GM23248 (cell line): Measurements from ENCODE around the gene RSPH1. TPM values are rescaled to one million over a fixed set of nuclear protein-coding genes. Genes with fewer than 3 reads are reported as not detected.
A peak's percentile ranks its signal among the peaks of the same experiment; 100 is the strongest.

Experiments used
- DNase-seq: peaks from one replicate; pipeline ENCODE4 v3.0.0-alpha.2; 2015
- H2AFZ ChIP-seq: fragments of 200-600 bp; sonication (generic); 2 replicates; pipeline ENCODE4 v1.6.1; 2016; ENCODE audit warnings: antibody characterized with exemption
- H3F3A ChIP-seq: fragments of 200-600 bp; sonication (generic); 2 replicates; pipeline ENCODE4 v1.6.1; 2016; ENCODE audit warnings: mild to moderate bottlenecking, antibody characterized with exemption, mixed run types; ENCODE audit not compliant: insufficient read depth
- H3K27ac ChIP-seq: fragments of 200-600 bp; sonication (generic); 2 replicates; pipeline ENCODE4 v1.5.1; 2016; ENCODE audit warnings: mild to moderate bottlenecking
- H3K27me3 ChIP-seq: fragments of 200-600 bp; sonication (generic); replicated peaks from 2 replicates; pipeline ENCODE4 v1.6.1; 2016; ENCODE audit warnings: mild to moderate bottlenecking; ENCODE audit not compliant: insufficient read depth
- H3K36me3 ChIP-seq: fragments of 200-600 bp; sonication (generic); 2 replicates; pipeline ENCODE4 v1.6.1; 2016; ENCODE audit warnings: low read depth, mild to moderate bottlenecking
- H3K4me1 ChIP-seq: fragments of 200-600 bp; sonication (generic); 2 replicates; pipeline ENCODE4 v1.6.1; 2016; ENCODE audit warnings: mild to moderate bottlenecking; ENCODE audit not compliant: insufficient read depth
- H3K4me2 ChIP-seq: fragments of 200-600 bp; sonication (generic); one replicate; pipeline ENCODE4 v1.6.1; 2016; ENCODE audit warnings: mild to moderate bottlenecking; ENCODE audit not compliant: unreplicated experiment
- H3K4me3 ChIP-seq: fragments of 200-600 bp; sonication (generic); 2 replicates; pipeline ENCODE4 v1.5.1; 2016; ENCODE audit warnings: mild to moderate bottlenecking
- H3K79me2 ChIP-seq: fragments of 200-600 bp; sonication (generic); 2 replicates; pipeline ENCODE4 v1.6.1; 2016; ENCODE audit warnings: mild to moderate bottlenecking; ENCODE audit not compliant: insufficient read depth
- H3K9ac ChIP-seq: fragments of 200-600 bp; sonication (generic); 2 replicates; pipeline ENCODE4 v1.6.1; 2016; ENCODE audit warnings: mild to moderate bottlenecking
- H3K9me2 ChIP-seq: fragments of 200-600 bp; sonication (generic); 2 replicates; pipeline ENCODE4 v1.6.1; 2016; ENCODE audit warnings: mixed run types, mild to moderate bottlenecking, moderate library complexity; ENCODE audit not compliant: insufficient read depth
- H3K9me3 ChIP-seq: fragments of 200-600 bp; sonication (generic); one replicate; pipeline ENCODE4 v1.6.1; 2017; ENCODE audit warnings: low read depth
- H4K20me1 ChIP-seq: fragments of 200-600 bp; sonication (generic); 2 replicates; pipeline ENCODE4 v1.6.0; 2016; ENCODE audit not compliant: insufficient read depth
- EZH2 ChIP-seq: fragments of 200-600 bp; sonication (generic); IDR thresholded peaks from 2 replicates; pipeline ENCODE4 v1.6.1; 2018; ENCODE audit warnings: antibody characterized with exemption, mild to moderate bottlenecking; ENCODE audit not compliant: insufficient read depth, poor library complexity, severe bottlenecking
- EZH2phosphoT487 ChIP-seq: fragments of 200-600 bp; sonication (generic); IDR thresholded peaks from 2 replicates; pipeline ENCODE4 v1.6.1; 2018; ENCODE audit warnings: antibody characterized with exemption, moderate library complexity, mild to moderate bottlenecking, low read depth; ENCODE audit not compliant: insufficient read depth
- WGBS, 2 experiments: methylation state at CpG; one replicate each; pipeline ENCODE4 v1.1.6; 2015 to 2017; ENCODE audit warnings: low lambda C conversion rate in 2 of 2, low coverage in 1 of 2; ENCODE audit errors: missing lambda C conversion rate in 2 of 2; 5-methylcytosine and 5-hydroxymethylcytosine counted together
- in situ Hi-C: fragments of 300-500 bp; cut with MboI; formaldehyde crosslinking; loops from 2 replicates; pipeline ENCODE4 v1.15.0; 2020
- polyA plus RNA-seq: library from polyadenylated mRNA; unstranded; fragments of >200 nt; fragmentation: Nextera tagmentation; extraction: Ambion mirVana; gene quantifications from 2 replicates; pipeline ENCODE4 v1.2.1, GENCODE V29; 2016
- total RNA-seq: library from RNA; depleted of rRNA; stranded (reverse); fragments of >200 nt; shearing (Covaris generic); gene quantifications from 2 replicates; pipeline ENCODE4 v1.2.3, GENCODE V29; 2014

RSPH1 gene
- total and polyA plus RNA-seq, 2 experiments from 2014 or later = 0.32 TPM; not detected in 1

- Histone ChIP-seq H3K9ac (no peak overlapping the region), H4K20me1 (no peaks in the 10 kb centered on the region), H3K79me2 (no peaks in the 10 kb centered on the region), H3K4me3 (no peak overlapping the region), H3K27me3 (peaks cover 19% of the 10 kb centered on the region; the same call in 1 of the 2 replicates), H3K4me1 (0 out of 2 replicates have a peak, but pooled peaks cover 5% of the 10 kb centered on the region), H3K9me2 (no peaks in the 10 kb centered on the region), H3K9me3 (no peaks in the 10 kb centered on the region), H3K4me2 (no peak overlapping the region), H3K36me3 (no peaks in the 10 kb centered on the region), H3K27ac (no peak overlapping the region), H2AFZ (no peak overlapping the region), H3F3A (no peaks in the 10 kb centered on the region)
- in situ Hi-C loops = no loop called here
- WGBS, 2 experiments = 65 to 72% methylated on average over 6 of the region's 6 CpGs
- DNase-seq = no peak
- TF ChIP-seq EZH2 = no peak
- TF ChIP-seq EZH2phosphoT487 = no peak
Measured at GRCh38 chr21:42521805-42522204, 25.8 kb upstream of the RSPH1 start.

- no peak overlapping the region for H3K27ac ChIP-seq
- H3K27me3 ChIP-seq = peaks cover 20% of the 10 kb centered on the region; the same call in 1 of the 2 replicates
- TF ChIP-seq EZH2 = no peak
- no peak for TF ChIP-seq EZH2phosphoT487
- no peaks in the 10 kb centered on the region for H3K9me2 ChIP-seq
- H3K4me2 ChIP-seq = no peak overlapping the region
- no peaks in the 10 kb centered on the region for H3K9me3 ChIP-seq
- no peak for DNase-seq
- H3K36me3 ChIP-seq = no peaks in the 10 kb centered on the region
- no peak overlapping the region for H3K9ac ChIP-seq
- 0 out of 2 replicates have a peak, but pooled peaks cover 5% of the 10 kb centered on the region for H3K4me1 ChIP-seq
- 53 to 68% methylated on average over 1 of the region's 1 CpG for WGBS, 2 experiments
- no peaks in the 10 kb centered on the region for H3K79me2 ChIP-seq
- H2AFZ ChIP-seq = no peak overlapping the region
- H3K4me3 ChIP-seq = no peak overlapping the region
- no peaks in the 10 kb centered on the region for H4K20me1 ChIP-seq
- in situ Hi-C loops = no loop called here
- H3F3A ChIP-seq = no peaks in the 10 kb centered on the region
Measured at GRCh38 chr21:42521384-42521783, 25.4 kb upstream of the RSPH1 start.

- 71 to 75% methylated on average over 17 to 18 of the region's 18 CpGs for WGBS, 2 experiments
- Histone ChIP-seq H4K20me1 (no peaks in the 10 kb centered on the region), H3K79me2 (no peaks in the 10 kb centered on the region), H3K4me3 (no peak overlapping the region), H3K4me2 (no peak overlapping the region), H2AFZ (no peak overlapping the region), H3K27me3 (peaks cover 27% of the 10 kb centered on the region; the same call in 1 of the 2 replicates), H3K27ac (no peak overlapping the region), H3K9ac (no peak overlapping the region), H3K4me1 (0 out of 2 replicates have a peak, but pooled peaks cover 5% of the 10 kb centered on the region), H3K36me3 (no peaks in the 10 kb centered on the region), H3F3A (no peaks in the 10 kb centered on the region), H3K9me3 (no peaks in the 10 kb centered on the region), H3K9me2 (no peaks in the 10 kb centered on the region)
- TF ChIP-seq EZH2 (no peak), EZH2phosphoT487 (no peak)
- no peak for DNase-seq
- in situ Hi-C loops = no loop called here
Measured at GRCh38 chr21:42520628-42521253, 24.7 kb upstream of the RSPH1 start.

- H3K4me3 ChIP-seq = no peak overlapping the region
- H2AFZ ChIP-seq = no peak overlapping the region
- H3K79me2 ChIP-seq = no peaks in the 10 kb centered on the region
- H3K4me2 ChIP-seq = no peak overlapping the region
- DNase-seq = no peak
- no peak overlapping the region for H3K27ac ChIP-seq
- no peaks in the 10 kb centered on the region for H3K9me3 ChIP-seq
- H3K9me2 ChIP-seq = no peaks in the 10 kb centered on the region
- no peaks in the 10 kb centered on the region for H3K36me3 ChIP-seq
- H3K9ac ChIP-seq = no peak overlapping the region
- no peaks in the 10 kb centered on the region for H3K4me1 ChIP-seq
- in situ Hi-C loops = no loop called here
- H4K20me1 ChIP-seq = no peaks in the 10 kb centered on the region
- no peaks in the 10 kb centered on the region for H3F3A ChIP-seq
- TF ChIP-seq EZH2 (no peak), EZH2phosphoT487 (no peak)
- peaks cover 34% of the 10 kb centered on the region for H3K27me3 ChIP-seq
- 77 to 79% methylated on average over 7 of the region's 7 CpGs for WGBS, 2 experiments
Measured at GRCh38 chr21:42518626-42519025, 22.6 kb upstream of the RSPH1 start.

- Histone ChIP-seq H3K27ac (no peak overlapping the region), H3K27me3 (peaks cover 34% of the 10 kb centered on the region), H3K9me3 (no peaks in the 10 kb centered on the region), H3K4me2 (no peak overlapping the region), H3F3A (no peaks in the 10 kb centered on the region), H3K9ac (no peak overlapping the region), H2AFZ (no peak overlapping the region), H3K4me1 (no peaks in the 10 kb centered on the region), H3K79me2 (no peaks in the 10 kb centered on the region), H4K20me1 (no peaks in the 10 kb centered on the region), H3K36me3 (no peaks in the 10 kb centered on the region), H3K9me2 (no peaks in the 10 kb centered on the region), H3K4me3 (no peak overlapping the region)
- in situ Hi-C loops = no loop called here
- TF ChIP-seq EZH2phosphoT487 (no peak), EZH2 (no peak)
- peak; percentile 26 for DNase-seq
- 68 to 78% methylated on average over 11 of the region's 11 CpGs for WGBS, 2 experiments
Measured at GRCh38 chr21:42518215-42518614, 22.2 kb upstream of the RSPH1 start.
